Measurements from ENCODE around the gene DYRK2. TPM values are rescaled to one million over a fixed set of nuclear protein-coding genes. Genes with fewer than 3 reads are reported as not detected.

Gene DYRK2
- total RNA-seq, 4 donors from 2014 or later, result 26.9 to 147 (median 96.6) TPM

DNA sequence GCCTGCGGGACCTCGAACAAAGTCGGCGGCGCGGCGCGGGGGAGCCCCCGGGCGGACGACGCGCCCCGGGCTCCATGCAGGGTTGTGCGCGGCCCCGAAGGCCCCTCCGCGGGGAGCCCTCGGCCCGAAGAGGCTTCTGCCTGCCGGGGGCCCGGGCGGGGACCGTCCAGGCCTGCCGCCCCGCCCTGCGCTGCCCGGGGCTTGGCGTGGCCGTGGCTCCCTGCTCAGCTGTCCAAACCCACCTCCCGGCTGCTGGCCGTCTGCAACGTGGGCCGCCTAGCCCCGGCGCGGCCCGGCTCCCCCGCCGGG lies 670 bp downstream of the DYRK2 start:
- in situ Hi-C loops (cut with MboI; ENCODE audit: low pct_ligation_motif_present in 1 of 4, low pct_unique_long_range_greater_than_20kb in 1 of 4, low sequenced_read_pairs in 3 of 4), result no loop called here
- Histone ChIP-seq H3K4me3 (peak overlapping the region; percentile 94 to 100 (median 98)), H3K27ac (peak overlapping the region; percentile 99 to 100 (median 100)), H3K36me3 (no peaks in the 10 kb centered on the region), H3K4me1 (peaks cover 20 to 49% (median 24%) of the 10 kb centered on the region in 4 donors), H3K9me3 (no peaks in the 10 kb centered on the region), H3K27me3 (no peaks in the 10 kb centered on the region)
- WGBS, 2 donors (ENCODE audit: low coverage in 1 of 2), result 0% methylated on average over 11 of the region's 41 CpGs; no CpG with 5 or more reads in 1 of the 2 donors
- TF ChIP-seq, protein P1, sequence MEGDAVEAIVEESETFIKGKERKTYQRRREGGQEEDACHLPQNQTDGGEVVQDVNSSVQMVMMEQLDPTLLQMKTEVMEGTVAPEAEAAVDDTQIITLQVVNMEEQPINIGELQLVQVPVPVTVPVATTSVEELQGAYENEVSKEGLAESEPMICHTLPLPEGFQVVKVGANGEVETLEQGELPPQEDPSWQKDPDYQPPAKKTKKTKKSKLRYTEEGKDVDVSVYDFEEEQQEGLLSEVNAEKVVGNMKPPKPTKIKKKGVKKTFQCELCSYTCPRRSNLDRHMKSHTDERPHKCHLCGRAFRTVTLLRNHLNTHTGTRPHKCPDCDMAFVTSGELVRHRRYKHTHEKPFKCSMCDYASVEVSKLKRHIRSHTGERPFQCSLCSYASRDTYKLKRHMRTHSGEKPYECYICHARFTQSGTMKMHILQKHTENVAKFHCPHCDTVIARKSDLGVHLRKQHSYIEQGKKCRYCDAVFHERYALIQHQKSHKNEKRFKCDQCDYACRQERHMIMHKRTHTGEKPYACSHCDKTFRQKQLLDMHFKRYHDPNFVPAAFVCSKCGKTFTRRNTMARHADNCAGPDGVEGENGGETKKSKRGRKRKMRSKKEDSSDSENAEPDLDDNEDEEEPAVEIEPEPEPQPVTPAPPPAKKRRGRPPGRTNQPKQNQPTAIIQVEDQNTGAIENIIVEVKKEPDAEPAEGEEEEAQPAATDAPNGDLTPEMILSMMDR (IDR thresholded peaks at IDR 0.05), result no peak
- TF ChIP-seq POLR2AphosphoS5 (IDR thresholded peaks at IDR 0.05) (no peak), POLR2A (IDR thresholded peaks at IDR 0.05) (no peak), EP300 (IDR thresholded peaks at IDR 0.05; ENCODE audit: low read depth) (no peak)
- intact Hi-C loops (cut with DNase I; ENCODE audit: low total_unique reads), result loop anchor here (2.0 to 10.0 kb wide), 2 partner anchors 178 to 214 kb away; no protein-coding TSS in a partner anchor
- DNase-seq, result no peak

DNA sequence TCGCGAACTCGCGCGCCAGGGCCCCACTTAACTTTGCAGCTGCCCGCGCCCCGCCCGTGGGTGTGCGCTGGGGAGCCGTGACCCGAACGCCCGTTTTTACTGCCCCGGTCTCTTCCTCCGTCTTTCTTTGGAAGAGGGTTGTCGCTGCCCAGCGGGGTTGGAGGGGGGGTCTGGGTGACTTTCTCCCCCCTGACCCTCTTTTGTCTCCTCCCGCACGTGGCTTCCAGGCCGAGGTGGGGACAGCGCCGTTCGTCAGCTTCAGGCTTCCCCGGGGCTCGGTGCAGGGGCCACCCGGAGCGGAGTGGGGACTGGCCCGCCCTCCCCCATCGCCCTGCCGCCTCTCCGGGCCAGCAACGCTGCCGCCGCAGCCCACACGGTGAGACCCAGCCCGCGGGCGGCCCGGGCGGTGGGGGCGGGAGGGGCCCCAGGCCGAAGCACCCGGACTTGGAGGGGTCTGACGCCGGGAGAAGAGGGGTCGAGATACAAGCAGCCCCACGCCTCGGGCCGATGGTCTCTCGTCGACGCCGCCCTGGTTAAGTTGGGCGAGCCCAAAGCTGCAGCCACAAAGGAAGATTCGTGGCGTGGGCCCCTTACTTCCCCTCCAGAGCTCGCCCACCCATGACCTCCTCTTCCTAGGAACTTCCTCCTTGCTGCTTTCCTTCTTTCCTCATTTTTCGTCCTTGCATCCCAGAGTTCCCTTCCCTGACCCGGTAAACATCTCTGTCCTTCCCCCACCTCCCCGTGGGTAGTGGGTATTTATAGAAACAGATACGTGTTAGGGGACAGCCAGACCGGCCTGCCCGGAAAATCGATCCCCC lies 1.2 kb downstream of the DYRK2 start:
- H3K9me3 ChIP-seq, result no peaks in the 10 kb centered on the region
- peak overlapping the region; percentile 94 to 100 (median 98) for H3K4me3 ChIP-seq
- H3K27me3 ChIP-seq, result no peaks in the 10 kb centered on the region
- H3K36me3 ChIP-seq, result no peaks in the 10 kb centered on the region
- H3K27ac ChIP-seq, result peak overlapping the region; percentile 99 to 100 (median 100)
- peak; percentile 57 for DNase-seq
- in situ Hi-C loops (cut with MboI; ENCODE audit: low pct_ligation_motif_present in 1 of 4, low pct_unique_long_range_greater_than_20kb in 1 of 4, low sequenced_read_pairs in 3 of 4) (loop anchor here (10.0 to 25.0 kb wide), 4 partner anchors 205 to 295 kb away; no protein-coding TSS in a partner anchor), intact Hi-C loops (cut with DNase I; ENCODE audit: low total_unique reads) (loop anchor here (2.0 to 10.0 kb wide), 2 partner anchors 177 to 215 kb away; no protein-coding TSS in a partner anchor)
- WGBS, 2 donors (ENCODE audit: low coverage in 1 of 2), result 0% methylated on average over 43 of the region's 65 CpGs; no CpG with 5 or more reads in 1 of the 2 donors
- TF ChIP-seq, protein P1 (IDR thresholded peaks at IDR 0.05), result no peak
- TF ChIP-seq POLR2AphosphoS5 (IDR thresholded peaks at IDR 0.05) (peak in 1 of 3 donors; percentile 17), POLR2A (IDR thresholded peaks at IDR 0.05) (no peak), EP300 (IDR thresholded peaks at IDR 0.05; ENCODE audit: low read depth) (no peak)
- H3K4me1 ChIP-seq, result peaks cover 20 to 55% (median 27%) of the 10 kb centered on the region in 4 donors

DNA sequence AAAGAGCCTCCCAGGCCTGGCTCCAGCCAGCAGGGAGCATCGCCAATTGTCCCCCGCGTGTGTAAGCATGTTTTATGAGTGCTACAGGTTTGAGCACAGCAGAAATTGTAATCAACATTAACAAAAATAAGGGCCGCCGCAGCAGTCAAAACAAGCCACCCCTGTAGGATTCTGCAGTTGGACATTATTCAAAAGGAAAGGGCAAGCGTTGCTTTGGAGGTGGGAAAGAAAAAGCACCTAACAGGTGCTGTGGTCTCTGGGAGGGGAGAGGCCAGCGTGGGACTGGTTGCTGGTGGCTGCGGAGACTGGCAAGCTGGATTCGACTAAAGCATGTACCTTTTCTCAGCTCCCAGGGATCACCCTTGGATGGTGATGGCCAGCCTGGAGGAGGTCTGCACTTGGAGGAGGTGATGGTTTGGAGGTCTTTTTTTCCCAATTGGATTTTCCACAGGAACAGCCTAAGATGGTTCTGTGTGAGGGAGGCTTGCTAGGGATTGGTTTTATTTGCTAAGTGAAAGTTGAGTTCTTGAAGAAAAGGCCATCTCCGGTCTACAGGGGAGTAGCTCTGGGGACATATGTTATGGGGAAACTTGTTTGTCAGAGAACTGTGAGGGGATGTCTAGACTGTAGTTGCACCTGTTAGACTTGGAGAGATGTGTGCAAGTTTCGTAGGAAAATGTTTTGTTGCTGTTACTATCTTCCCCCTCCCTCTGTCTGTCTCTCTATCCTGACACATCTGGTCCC lies 2.0 kb downstream of the DYRK2 start:
- Histone ChIP-seq H3K36me3 (no peaks in the 10 kb centered on the region), H3K4me1 (peaks cover 20 to 57% (median 27%) of the 10 kb centered on the region in 4 donors), H3K27ac (peak overlapping the region; percentile 99 to 100 (median 100)), H3K27me3 (no peaks in the 10 kb centered on the region), H3K4me3 (peak overlapping the region; percentile 94 to 100 (median 98)), H3K9me3 (no peaks in the 10 kb centered on the region)
- TF ChIP-seq, protein P1 (IDR thresholded peaks at IDR 0.05), result no peak
- DNase-seq, result peak; percentile 15
- 16 to 23% methylated on average over 2 to 11 of the region's 11 CpGs for WGBS, 2 donors (ENCODE audit: low coverage in 1 of 2)
- intact Hi-C loops (cut with DNase I; ENCODE audit: low total_unique reads), result no loop called here
- in situ Hi-C loops (cut with MboI; ENCODE audit: low pct_ligation_motif_present in 1 of 4, low pct_unique_long_range_greater_than_20kb in 1 of 4, low sequenced_read_pairs in 3 of 4), result loop anchor here (10.0 to 25.0 kb wide), 4 partner anchors 206 to 294 kb away; no protein-coding TSS in a partner anchor

DNA sequence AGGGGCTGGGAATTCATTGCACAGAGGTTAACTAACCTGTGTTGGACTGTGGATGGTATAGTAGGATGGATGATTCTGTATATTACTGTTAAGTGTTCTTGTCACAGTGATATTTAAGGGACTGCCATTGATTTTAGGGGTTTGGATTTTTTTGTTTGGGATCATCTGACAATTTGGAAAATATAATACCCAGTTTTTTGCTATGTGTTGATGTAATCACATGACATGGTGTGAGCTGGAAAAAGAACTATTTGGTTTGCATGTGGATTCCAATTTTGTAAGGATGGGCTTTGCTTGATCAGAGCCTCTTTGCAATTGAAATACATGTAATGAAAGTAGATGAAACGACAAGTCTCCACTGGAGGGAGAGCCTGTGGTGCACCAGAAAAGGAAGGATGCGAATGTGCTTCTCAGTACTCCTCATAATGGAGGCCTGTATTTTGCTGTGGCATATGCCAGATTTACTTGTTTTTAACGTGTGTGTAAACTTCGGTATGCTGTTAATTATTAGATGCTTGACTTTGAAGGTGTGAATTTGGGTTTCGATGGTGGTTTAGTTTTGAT lies 2.7 kb downstream of the DYRK2 start:
- Histone ChIP-seq H3K27me3 (no peaks in the 10 kb centered on the region), H3K4me3 (peak overlapping the region in 3 of 4 donors; percentile 94 to 100 (median 98)), H3K27ac (peak overlapping the region; percentile 99 to 100 (median 100)), H3K36me3 (no peaks in the 10 kb centered on the region), H3K4me1 (peaks cover 20 to 60% (median 27%) of the 10 kb centered on the region in 4 donors), H3K9me3 (no peaks in the 10 kb centered on the region)
- in situ Hi-C loops (cut with MboI; ENCODE audit: low pct_ligation_motif_present in 1 of 4, low pct_unique_long_range_greater_than_20kb in 1 of 4, low sequenced_read_pairs in 3 of 4) (loop anchor here (10.0 to 25.0 kb wide), 4 partner anchors 206 to 294 kb away; no protein-coding TSS in a partner anchor), intact Hi-C loops (cut with DNase I; ENCODE audit: low total_unique reads) (no loop called here)
- 22 to 32% methylated on average over 5 of the region's 5 CpGs for WGBS, 2 donors (ENCODE audit: low coverage in 1 of 2)
- peak; percentile 30 for DNase-seq
- TF ChIP-seq, protein P1 (IDR thresholded peaks at IDR 0.05), result peak; percentile 19 to 41 (median 30)
- TF ChIP-seq EP300 (IDR thresholded peaks at IDR 0.05; ENCODE audit: low read depth) (no peak), POLR2AphosphoS5 (IDR thresholded peaks at IDR 0.05) (no peak)

Data from transverse colon (tissue), 4 donors.